HG03039 (cell line): Measurements from ENCODE around the gene CRISPLD2.

ENCODE experiments used
- ATAC-seq: cut with Tn5 transposase; IDR thresholded peaks from one replicate; pipeline ENCODE4 v1.9.1; 2021; ENCODE audit warnings: mild to moderate bottlenecking, moderate library complexity; ENCODE audit not compliant: unreplicated experiment

The CRISPLD2 gene

DNA sequence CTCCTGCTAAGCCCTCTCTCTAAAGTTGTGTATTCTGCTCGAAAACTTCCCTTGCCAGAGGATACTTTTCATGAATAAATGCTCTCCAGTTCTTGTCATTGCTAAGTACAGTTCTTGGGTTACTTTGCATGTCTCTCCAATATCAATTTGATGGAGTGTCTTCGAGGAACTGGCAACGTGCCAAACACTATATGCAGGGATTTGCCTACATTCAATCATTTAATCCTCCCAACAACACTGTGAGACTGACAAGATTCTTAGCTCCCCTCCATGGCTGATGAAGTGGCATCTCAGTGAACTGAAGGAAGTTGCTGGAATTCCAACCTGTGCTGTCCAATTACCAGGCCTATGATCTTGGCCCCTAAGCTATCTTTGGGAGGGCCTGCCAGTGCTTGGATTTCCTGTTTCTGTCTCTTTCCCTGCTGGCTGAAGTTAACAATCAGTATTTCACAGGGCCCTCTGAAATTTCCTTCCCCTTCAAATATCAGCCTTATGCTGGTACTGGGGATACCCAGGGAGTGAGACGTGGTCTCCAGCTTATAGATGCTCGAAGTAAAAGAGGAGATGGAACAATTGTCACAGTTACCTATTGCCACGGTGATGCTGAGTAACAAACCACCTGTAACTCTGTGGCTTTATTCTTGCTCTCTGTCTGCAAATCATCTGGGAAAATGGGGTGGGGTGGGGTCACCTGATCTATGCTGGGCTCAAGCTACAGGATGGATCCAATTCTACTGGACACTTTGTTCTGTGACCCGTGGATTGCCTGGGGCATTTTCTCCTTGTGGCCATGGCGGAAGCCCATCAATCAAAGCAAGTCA lies 19.4 kb upstream of the CRISPLD2 start:
- ATAC-seq = no peak

DNA sequence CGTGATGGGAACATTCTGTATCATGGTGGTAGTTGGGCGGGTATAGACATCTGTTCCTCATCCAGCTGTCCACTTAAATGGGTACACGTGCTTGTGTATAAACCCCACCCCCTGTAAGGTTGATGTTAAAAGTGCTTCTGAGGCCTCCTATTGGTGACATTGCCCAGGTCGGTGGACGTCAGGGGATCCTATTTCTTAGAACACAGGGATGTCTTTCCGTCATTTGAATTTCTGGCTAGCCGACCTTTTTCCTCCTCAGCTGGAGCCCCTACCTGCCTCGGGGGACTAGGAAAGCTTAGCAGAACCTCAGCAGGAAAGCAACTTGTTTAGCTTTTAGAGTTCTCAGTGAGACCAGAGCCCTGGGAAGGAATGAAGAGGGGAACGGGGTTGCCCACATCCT lies 16.6 kb upstream of the CRISPLD2 start:
- ATAC-seq = no peak

DNA sequence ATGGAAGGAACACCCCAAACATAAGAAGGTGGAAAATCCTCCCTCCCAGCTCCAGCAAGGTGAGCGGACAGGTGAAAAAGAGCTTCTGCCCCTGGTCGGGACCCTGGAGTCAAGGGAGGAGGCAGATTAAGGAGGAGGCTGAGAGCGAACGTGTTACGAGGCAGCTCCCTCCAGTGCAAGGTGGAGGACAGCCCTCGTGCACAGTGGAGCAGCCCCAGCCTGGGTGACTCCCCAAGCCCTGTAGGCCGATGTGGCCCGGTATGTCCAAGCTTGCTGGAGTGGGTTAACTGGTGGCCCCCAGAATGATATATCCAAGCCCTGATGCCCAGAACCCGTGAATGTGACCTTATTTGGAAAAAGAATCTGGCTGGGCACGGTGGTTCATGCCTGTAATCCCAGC lies 15.5 kb upstream of the CRISPLD2 start:
- ATAC-seq = no peak

DNA sequence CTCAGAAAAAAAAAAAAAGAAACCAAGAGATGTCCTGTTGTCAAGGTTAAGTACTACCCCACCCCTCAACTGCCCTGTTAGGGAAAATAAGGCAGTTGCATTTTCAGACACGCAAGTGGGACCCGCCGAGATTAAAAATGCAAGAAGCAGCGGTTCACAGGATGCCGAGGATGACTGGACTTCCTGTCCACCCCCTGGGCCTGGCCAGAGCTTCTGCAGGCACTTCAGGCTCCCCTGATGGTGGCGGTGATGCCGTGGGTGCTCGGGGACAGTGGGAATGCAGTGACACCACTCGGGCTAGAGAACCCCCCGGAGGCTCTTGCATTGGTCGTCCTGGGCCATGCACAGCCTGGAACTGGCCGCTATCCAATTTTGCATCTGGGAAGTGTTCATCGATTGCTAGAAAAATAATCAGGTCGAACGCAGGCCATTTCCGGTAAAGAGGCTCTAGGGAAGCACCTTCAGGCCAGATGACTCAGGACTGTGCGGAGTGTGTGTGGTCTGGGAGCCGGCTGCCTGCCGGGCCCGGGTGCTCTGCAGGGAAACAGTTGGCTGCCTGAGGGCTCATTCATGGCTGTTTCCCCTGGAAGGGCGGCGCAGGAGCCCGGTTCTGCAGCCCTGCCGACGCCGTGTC lies 13.4 kb upstream of the CRISPLD2 start:
- ATAC-seq = no peak

DNA sequence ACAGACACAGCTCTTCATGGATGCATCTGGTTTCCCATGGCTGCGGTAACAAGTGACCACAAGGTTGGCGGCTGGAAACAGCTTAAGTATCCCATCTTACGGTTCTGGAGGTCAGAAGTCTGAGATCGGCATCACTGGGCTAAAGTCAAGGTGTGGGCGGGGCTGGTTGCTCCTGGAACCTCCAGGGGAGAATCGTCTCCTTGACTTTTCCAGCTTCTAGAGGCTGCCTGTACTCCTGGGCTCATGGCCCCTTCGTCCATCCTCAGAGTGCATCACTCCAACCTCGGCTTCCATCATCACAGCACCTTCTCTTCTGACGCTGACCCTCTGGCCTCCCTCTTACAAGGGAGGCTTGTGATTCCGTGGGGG lies 12.9 kb upstream of the CRISPLD2 start:
- no peak for ATAC-seq

DNA sequence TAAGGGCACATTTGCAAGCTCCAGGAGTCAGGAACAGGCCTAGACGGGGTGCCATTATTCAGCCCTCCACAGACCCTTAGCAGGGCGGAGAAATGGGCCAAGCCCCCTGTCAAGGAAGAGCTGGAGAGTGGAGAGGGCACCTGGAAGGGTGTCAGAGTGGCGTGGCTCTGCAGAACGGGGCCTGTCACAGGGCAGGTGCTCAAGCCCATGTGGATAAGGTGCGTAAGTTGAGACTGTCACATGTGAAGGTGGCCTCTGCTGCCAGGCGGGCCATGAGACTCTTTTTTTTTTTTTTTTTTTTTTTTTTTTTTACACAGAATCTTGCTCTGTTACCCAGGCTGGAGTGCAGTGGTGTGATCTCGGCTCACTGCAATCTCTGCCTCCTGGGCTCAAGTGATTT lies 12.0 kb upstream of the CRISPLD2 start:
- no peak for ATAC-seq

DNA sequence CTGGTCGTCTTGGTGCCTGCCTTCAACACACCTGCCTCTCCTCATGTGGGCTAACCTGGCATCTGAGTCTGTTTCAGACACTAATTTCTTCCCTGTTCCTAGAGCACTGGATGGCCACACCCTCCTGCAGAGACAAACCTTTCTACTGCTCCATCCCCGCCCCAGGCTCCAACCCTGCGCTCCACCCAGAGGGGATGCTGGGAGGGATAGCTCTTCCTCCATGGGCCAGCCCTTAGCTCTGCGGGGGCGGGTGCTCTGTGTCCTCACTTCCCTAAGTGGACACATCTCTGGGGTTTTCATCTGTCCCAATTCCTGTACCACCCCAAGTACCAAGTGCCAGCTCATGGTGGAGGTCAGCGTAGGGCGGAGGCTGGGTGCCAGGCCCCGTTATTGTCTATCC lies 11.0 kb upstream of the CRISPLD2 start:
- no peak for ATAC-seq

DNA sequence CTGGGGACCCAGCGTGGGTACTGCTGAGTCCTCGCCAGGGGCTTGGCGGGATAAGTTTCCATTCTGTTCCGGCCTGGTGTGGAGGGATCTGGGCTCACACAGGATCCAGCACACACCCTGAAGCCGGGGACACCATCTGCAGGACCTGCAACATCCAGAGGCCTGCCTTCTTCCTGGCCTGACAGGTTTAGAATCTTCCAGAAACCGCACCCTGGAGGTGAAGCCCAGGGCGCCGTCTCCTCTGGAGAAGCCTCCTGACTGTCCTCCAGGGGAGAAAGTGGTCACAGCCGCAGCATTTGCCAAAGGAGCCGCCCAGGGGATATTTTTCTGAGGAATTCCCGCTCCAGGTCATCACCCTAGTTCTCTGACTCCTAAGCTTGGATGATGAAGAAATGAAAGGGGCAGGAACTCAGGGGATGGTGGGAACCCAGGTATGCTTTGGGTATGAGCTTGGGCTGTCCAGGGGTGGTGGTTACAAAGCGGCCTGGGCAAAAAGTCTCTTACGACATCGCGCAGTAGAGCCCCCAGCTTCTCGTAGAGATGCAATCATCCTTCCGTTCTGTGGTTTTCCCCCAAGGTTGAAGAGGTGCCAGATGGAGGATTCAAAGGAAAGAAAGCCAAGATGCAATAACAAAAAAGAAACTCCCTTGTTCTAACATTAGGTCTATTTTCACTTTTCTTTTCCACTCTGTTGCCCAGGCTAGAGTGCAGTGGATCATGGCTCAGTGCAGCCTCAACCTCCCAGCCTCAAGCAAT lies 9.1 kb upstream of the CRISPLD2 start:
- ATAC-seq = no peak

DNA sequence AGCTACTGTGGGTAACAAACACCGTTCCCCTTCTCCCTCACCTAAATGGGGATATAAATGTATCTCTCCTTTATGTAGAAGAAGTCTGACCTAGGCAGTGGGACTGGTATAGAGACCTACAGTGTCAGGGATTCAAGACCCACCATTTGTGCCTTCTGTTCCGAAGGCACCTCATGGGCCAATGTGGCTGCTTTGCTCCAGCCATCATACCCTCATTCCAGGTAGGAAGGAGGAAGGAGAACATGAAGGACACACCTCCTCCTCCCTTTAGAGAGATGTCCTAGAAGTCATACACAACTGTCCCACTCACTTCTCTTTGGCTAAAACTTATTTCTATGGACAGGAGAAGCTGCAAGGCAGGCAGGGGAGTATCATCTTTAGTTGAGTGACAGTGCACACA lies 8.3 kb upstream of the CRISPLD2 start:
- ATAC-seq = no peak

DNA sequence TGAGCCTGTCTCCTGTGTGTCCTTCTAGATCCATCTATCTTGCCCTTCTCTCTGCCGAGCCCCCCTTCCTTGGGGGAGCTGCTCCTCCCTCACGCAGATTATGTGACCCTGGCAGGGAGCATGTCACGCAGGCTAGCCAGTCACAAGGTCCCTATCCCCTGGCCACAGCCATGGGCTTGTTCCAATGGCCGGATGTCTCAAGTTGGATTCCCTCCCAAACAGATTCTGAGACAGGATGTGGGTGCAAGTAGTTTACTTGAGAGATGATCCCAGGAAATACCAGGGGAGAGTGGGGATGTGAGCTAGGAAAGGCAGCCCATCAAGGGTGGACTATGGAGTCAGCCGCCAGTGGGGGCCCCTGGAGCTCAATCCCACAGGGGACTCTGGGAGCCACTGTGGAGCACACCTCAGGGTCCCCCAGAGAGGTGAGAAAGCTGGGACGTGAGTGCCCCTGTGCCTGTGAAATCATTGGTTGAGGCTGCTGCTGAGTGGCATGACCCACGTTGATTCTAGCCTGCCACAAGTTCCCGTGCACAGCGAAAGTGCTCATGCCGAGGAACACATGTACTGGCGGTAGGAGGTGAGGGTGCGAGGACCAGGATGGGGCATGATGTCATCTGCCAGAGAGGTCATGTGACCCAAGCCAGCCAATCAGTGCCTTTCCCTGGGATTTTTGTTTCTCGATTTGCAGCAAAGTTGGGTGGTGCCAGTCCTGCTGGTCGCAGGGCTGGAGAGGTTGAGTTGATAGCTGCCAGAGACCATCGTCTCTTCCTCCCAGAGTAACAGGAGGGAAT lies 6.4 kb upstream of the CRISPLD2 start:
- no peak for ATAC-seq

DNA sequence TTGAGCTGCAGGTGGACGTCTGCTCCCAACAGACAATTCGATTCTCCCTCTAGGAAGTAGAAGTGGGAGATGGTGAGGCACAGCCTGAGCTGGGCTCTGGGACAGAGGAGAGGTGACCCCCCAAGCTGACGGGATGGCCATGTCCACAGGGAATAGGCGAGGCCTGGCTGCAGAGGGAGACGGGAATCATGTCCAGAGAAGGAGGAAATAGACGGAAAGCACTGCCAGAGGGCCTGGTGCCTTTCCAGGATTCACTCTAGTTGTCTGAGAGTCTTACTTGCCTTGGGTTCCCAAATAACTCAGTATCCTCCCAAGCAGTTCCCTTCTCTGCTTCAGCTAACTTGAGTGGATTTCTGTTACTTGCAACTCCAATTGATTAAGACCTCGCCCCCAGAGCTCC lies 4.3 kb upstream of the CRISPLD2 start:
- ATAC-seq = no peak

DNA sequence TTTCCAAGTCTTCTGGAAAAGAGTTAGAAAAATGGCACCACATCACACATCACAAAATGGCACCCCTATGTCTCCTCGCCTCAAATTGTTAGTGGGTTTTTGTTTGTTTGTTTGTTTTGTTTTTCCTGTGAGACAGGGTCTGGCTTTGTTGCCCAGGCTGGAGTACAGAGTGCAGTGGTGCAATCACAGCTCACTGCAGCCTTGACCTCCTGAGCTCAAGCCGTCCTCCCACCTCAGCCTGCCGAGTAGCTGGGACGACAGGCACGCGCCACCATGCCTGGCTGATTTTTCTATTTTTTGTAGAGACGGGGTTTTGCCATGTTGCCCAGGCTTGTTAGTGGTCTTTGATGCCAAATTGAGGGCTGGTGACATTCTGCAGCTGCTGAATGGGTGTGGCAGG lies 3.8 kb upstream of the CRISPLD2 start:
- no peak for ATAC-seq

DNA sequence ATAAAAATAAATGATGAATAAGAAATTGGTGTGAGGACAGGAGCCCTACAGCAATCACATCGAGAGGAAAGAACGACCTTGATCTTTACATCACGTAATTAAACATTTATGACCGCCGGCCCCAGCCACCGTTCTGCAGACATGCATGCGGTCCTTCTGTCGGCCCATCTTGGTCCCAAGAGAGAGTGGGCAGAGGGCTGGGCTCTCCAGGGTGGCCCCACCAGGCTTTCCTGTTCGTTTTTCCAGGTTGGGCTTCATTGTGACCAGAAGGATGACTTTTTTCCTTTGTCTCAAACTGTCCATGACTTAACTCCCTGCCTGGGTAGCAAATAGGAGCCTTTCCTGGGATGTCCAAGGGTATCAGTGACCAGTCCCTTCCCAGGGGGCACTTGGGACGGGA lies 3.3 kb upstream of the CRISPLD2 start:
- no peak for ATAC-seq

DNA sequence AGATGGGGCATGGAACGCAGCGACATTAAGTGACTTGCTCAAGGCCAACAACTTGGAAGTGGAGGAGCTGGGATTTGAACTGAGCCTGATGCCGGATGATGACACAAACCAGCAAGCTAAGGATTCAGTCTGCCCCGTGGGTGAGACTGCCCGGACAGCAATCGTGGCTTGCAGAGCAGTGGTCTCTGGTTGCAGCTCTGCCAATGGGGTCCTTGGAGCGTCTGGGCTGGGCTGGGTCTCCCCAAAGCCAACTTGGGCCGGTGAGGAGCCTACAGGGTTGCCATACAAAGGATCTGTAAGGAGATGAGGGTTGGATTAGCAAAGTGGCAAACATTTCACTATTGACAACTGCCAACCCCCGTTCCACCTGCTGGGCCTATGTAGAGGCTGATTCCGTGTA lies 2.6 kb upstream of the CRISPLD2 start:
- no peak for ATAC-seq

DNA sequence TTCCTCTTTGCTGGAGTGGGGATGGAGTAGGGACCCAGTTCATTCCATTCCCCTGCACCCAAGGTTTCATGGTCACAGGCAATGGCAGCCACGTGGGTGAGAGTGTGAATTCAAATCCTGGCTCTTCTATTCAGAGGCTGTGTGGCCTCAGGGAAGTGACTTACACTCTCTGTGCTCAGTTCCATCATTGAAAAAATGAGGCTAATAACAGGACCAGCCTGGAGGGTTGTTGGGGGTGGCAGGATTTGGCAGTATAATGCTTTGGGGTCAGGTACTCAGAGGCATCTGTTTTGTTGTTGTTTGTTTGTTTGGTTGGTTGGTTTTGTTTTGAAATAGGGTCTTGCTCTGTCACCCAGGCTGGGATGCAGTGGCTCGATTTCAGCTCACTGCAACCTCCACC lies 2.2 kb upstream of the CRISPLD2 start:
- ATAC-seq = no peak

DNA sequence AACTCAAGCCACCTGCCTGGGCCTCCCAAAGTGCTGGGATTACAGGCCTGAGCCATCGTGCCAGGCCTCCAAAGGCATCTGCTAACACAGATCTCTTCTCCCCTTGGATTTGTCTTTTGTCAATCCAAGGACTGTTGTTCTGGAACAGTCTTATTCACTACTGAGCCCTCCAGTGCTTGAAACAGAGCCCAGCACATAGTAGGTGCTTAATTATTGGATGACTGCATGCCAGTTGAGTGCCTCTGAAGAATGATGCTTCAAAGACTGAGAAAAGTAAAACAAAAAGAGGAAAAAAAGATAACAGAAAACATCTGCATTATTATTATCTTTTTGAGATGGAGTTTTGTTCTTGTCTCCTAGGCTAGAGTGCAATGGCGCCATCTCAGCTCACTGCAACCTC lies 1.7 kb upstream of the CRISPLD2 start:
- ATAC-seq = no peak

DNA sequence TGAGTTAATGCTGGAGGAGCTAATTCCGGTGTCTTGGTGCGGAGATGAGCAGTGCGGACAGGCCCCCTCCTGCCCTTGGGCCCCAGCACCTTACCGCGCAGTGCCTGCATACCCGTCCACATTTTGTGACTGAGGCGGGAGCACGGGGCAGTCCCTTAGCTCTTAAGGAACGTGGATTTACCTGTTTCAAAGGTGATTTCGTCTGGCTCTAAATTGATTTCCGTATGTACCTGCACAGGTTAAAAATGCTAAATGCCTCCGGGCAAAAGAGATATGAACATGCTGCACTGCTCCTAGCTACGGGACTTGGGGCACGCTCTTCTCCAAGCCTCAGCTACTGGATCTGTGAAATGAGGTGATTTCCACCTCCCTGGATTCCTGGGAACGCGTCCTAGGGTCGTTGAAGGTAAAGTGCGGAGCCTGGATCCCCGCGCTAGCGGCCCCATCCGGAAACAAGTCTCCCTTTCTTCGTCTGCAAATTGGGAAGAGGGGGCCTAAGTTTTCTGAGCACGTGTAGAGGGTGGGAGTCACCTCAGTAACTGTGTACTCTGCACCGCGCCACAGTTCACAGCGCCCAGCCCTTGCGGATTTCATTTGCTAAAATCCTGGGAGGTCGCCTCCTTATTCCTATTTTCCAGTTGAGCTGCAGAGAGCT lies 669 bp upstream of the CRISPLD2 start:
- ATAC-seq = no peak

DNA sequence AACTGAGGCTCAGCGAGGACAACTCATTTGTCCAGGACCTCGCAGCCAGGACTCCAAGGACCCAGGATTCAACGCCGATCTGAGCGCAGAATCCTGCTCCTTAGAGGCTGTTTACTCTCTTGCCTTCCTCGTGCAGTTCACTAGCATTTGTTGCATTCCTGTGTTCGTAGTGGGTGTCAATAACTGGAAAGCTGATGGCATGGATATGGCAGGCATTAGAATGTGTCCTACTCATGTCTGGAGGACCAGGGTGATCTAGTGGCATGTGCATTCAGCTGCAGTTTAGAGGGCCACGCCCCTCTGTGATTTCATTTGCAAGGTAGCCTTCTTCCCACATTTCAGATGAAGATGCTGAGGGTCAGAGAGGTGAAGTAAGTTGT lies 510 bp downstream of the CRISPLD2 start:
- ATAC-seq = no peak

DNA sequence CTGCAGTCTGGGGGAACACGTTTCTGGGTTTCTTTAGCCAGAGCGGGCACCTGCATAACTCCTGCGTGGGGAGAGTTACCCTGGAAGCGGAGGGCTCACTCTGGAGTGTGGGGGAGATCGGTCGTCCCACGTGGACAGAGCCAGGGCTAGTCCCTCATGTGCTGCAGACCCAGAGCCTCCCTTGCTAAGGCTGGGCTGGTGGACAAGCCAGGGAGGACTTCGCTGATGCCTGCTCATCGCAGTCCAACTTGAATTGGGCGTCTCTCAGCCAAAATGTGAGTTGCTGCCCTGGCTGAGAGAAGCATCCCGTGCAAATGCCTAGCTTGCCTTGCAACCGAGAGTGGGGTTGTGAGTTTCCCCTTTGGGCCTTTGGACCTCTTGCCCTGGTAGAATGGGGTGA lies 986 bp downstream of the CRISPLD2 start:
- no peak for ATAC-seq

DNA sequence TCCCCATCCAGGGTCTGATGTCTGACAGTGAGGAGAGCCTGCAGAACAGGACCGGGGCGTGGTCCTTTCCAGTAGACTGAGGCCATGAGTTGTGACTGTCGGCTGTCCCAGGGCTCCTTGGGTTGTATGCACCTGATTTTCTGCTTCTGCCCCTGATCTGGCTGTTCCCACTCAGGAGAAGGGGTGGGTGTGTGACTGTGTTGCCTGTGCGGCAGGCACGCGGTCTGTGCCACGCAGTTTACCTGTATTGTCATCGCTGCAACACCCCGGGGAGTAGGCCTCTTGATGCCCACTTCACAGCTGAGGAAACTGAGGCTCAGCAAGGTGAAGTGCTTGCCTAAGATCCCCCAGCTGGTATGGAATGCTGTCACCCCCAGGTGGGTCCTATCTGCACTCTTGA lies 1.4 kb downstream of the CRISPLD2 start:
- ATAC-seq = no peak
